Measurements from ENCODE around the gene PHC2. TPM values are rescaled to one million over a fixed set of nuclear protein-coding genes. Genes with fewer than 3 reads are reported as not detected.
A peak's percentile ranks its signal among the peaks of the same experiment; 100 is the strongest.

PHC2 gene
- total RNA-seq, 2 experiments from 2014 or later: 21.4 to 22.5 TPM

DNA sequence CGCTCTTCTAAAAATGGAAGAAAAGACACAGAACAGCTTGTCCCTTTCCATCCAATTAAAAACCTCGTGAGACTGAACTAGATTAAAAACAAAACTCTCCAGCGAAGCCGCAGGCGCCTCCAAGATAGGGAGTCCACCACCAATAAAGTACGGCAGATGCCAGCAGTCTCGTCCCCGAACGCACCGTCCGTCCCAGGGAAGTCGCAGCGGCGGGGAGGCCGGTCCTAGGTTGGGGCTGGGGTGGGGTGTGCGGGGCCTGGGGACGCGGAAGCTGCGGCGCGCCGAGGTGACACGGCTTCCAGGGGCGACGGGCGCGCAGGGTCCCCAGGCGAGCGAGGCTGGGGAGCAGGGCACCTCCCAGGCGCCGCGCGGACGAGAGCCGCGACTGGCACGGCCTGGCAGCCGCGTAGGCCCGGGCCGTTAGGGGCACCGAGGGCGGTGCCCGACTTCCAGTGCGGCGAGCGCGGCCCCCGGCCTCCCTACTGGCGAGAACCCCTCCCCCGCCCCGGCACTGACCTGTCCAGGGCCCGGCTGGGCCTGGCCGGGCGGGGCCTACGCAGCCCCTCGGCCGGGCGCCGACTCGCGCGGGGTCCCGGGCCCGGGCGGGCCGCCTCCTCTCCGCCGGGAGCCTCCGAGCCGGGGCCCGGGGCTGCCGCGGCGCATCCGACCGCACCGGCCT lies 81.7 kb downstream of the PHC2 start:
- Mint-ChIP-seq H3K36me3 (peaks cover 12% of the 10 kb centered on the region), H3K4me3 (peak overlapping the region; percentile 82), H3K27me3 (no peaks in the 10 kb centered on the region), H3K9me3 (no peaks in the 10 kb centered on the region), H3K4me1 (ENCODE audit: low read depth) (peaks cover 47% of the 10 kb centered on the region), H3K27ac (peak overlapping the region; percentile 88)
- POLR2A ChIA-PET: interaction anchor here (1.0 to 1.5 kb wide), 4 partner anchors 10 to 124 kb away, joined by 3 to 6 read pairs (median 4); partner anchors contain the start of gene ZSCAN20
- CTCF ChIA-PET: interaction anchor here (1.6 to 2.2 kb wide), 2 partner anchors 54 kb away, joined by 5 to 7 read pairs; no protein-coding TSS in a partner anchor
- DNase-seq: peak; percentile 62
- intact Hi-C loops (cut with micrococcal nuclease): loop anchor here (2.0 to 5.0 kb wide), 5 partner anchors 52 to 697 kb away; partner anchors contain the start of genes RBBP4, ZBTB8OS, ZNF362 and ZSCAN20

GRCh38 chr1:33348676-33349080 lies 82.2 kb downstream of the PHC2 start:
- ChIA-PET POLR2A (interaction anchor here (1.5 kb wide), 1 partner anchor 10 kb away, joined by 6 read pairs; no protein-coding TSS in a partner anchor), CTCF (interaction anchor here (2.2 kb wide), 1 partner anchor 53 kb away, joined by 5 read pairs; no protein-coding TSS in a partner anchor)
- Mint-ChIP-seq H3K4me3 (peak overlapping the region; percentile 82), H3K27ac (peak overlapping the region; percentile 88), H3K9me3 (no peaks in the 10 kb centered on the region), H3K36me3 (peaks cover 12% of the 10 kb centered on the region), H3K27me3 (no peaks in the 10 kb centered on the region), H3K4me1 (ENCODE audit: low read depth) (peaks cover 47% of the 10 kb centered on the region)
- intact Hi-C loops (cut with micrococcal nuclease): loop anchor here (2.0 to 5.0 kb wide), 5 partner anchors 51 to 696 kb away; partner anchors contain the start of genes RBBP4, ZBTB8OS, ZNF362 and ZSCAN20
- DNase-seq: peak; percentile 49

- no peak for DNase-seq
- ChIA-PET POLR2A (no interaction called here), CTCF (interaction anchor here (0.8 to 2.2 kb wide), 4 partner anchors 50 to 221 kb away, joined by 3 to 5 read pairs (median 4); no protein-coding TSS in a partner anchor)
- Mint-ChIP-seq H3K4me3 (peak overlapping the region; percentile 82), H3K27ac (peak overlapping the region; percentile 88), H3K36me3 (peaks cover 12% of the 10 kb centered on the region), H3K27me3 (no peaks in the 10 kb centered on the region), H3K9me3 (no peaks in the 10 kb centered on the region), H3K4me1 (ENCODE audit: low read depth) (peaks cover 47% of the 10 kb centered on the region)
- intact Hi-C loops (cut with micrococcal nuclease): loop anchor here (2.0 to 5.0 kb wide), 5 partner anchors 51 to 696 kb away; partner anchors contain the start of genes RBBP4, ZBTB8OS, ZNF362 and ZSCAN20
Observed at GRCh38 chr1:33348194-33348593, 82.7 kb downstream of the PHC2 start.

DNA sequence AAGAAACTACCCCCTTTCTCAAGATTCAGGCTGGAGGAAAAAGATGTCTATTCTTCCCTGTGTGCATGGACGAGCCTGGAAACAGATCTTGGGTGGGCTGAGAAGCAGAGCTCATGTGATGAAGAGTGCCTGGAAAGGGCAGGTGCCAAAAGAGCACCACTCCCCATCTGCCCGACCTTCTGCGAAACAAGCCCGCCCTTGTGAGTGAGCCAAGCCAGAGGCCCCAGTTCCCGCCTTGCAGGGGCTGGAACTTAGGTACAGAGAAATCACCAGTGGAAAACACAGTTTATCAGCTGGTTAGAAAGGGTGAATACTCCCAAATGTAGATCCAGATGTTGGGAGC lies 83.3 kb downstream of the PHC2 start:
- ChIA-PET POLR2A (no interaction called here), CTCF (interaction anchor here (0.8 to 2.2 kb wide), 4 partner anchors 50 to 220 kb away, joined by 3 to 5 read pairs (median 4); no protein-coding TSS in a partner anchor)
- H3K36me3 Mint-ChIP-seq: peaks cover 12% of the 10 kb centered on the region
- H3K4me1 Mint-ChIP-seq (ENCODE audit: low read depth): peaks cover 48% of the 10 kb centered on the region
- H3K27me3 Mint-ChIP-seq: no peaks in the 10 kb centered on the region
- no peak overlapping the region for H3K27ac Mint-ChIP-seq
- H3K4me3 Mint-ChIP-seq: peak overlapping the region; percentile 44
- no peak for DNase-seq
- intact Hi-C loops (cut with micrococcal nuclease): loop anchor here (5.0 kb wide), 4 partner anchors 50 to 695 kb away; partner anchors contain the start of genes RBBP4, ZBTB8OS and ZNF362
- H3K9me3 Mint-ChIP-seq: no peaks in the 10 kb centered on the region

- H3K9me3 Mint-ChIP-seq: no peaks in the 10 kb centered on the region
- peak overlapping the region; percentile 44 for H3K4me3 Mint-ChIP-seq
- POLR2A ChIA-PET: no interaction called here
- CTCF ChIA-PET: interaction anchor here (0.8 to 2.2 kb wide), 4 partner anchors 49 to 220 kb away, joined by 3 to 5 read pairs (median 4); no protein-coding TSS in a partner anchor
- intact Hi-C loops (cut with micrococcal nuclease): loop anchor here (5.0 kb wide), 4 partner anchors 50 to 695 kb away; partner anchors contain the start of genes RBBP4, ZBTB8OS and ZNF362
- H3K4me1 Mint-ChIP-seq (ENCODE audit: low read depth): peaks cover 53% of the 10 kb centered on the region
- H3K27ac Mint-ChIP-seq: peak overlapping the region; percentile 11
- no peaks in the 10 kb centered on the region for H3K27me3 Mint-ChIP-seq
- H3K36me3 Mint-ChIP-seq: peaks cover 12% of the 10 kb centered on the region
- DNase-seq: peak; percentile 20
Observed at GRCh38 chr1:33346927-33347649, 83.8 kb downstream of the PHC2 start.

GRCh38 chr1:33346533-33346926 lies 84.4 kb downstream of the PHC2 start:
- H3K27me3 Mint-ChIP-seq: no peaks in the 10 kb centered on the region
- DNase-seq: no peak
- no peak overlapping the region for H3K27ac Mint-ChIP-seq
- H3K4me3 Mint-ChIP-seq: no peak overlapping the region
- peaks cover 53% of the 10 kb centered on the region for H3K4me1 Mint-ChIP-seq (ENCODE audit: low read depth)
- H3K9me3 Mint-ChIP-seq: no peaks in the 10 kb centered on the region
- POLR2A ChIA-PET: no interaction called here
- H3K36me3 Mint-ChIP-seq: peaks cover 12% of the 10 kb centered on the region
- CTCF ChIA-PET: no interaction called here
- intact Hi-C loops (cut with micrococcal nuclease): loop anchor here (5.0 kb wide), 4 partner anchors 49 to 694 kb away; partner anchors contain the start of genes RBBP4, ZBTB8OS and ZNF362

- POLR2A ChIA-PET: no interaction called here
- Mint-ChIP-seq H3K27me3 (no peaks in the 10 kb centered on the region), H3K36me3 (peaks cover 12% of the 10 kb centered on the region), H3K4me1 (ENCODE audit: low read depth) (peaks cover 46% of the 10 kb centered on the region), H3K27ac (no peak overlapping the region), H3K9me3 (no peaks in the 10 kb centered on the region), H3K4me3 (no peak overlapping the region)
- DNase-seq: no peak
- intact Hi-C loops (cut with micrococcal nuclease): loop anchor here (5.0 kb wide), 4 partner anchors 48 to 693 kb away; partner anchors contain the start of genes RBBP4, ZBTB8OS and ZNF362
- CTCF ChIA-PET: no interaction called here
Observed at GRCh38 chr1:33344896-33345560, 85.9 kb downstream of the PHC2 start.

DNA sequence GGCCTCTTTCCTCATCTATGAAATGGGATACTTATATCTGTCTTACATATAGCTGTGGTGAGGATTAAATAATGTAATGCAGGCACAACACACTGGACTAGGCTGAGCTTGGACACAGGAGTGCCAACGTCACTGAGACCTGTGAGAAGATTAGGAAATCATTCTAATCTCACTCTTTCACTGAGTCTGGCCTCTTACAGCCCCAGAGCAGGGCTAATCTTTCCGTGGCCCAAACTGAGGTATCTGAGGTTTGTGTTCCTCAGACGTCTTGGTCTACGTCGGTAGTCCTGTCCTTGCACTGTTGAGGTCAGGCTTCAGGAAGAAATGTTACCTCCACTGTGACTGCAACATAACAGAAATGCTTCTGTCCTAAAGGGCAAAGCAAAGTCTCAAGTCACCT lies 87.4 kb downstream of the PHC2 start:
- no peak overlapping the region for H3K4me3 Mint-ChIP-seq
- H3K9me3 Mint-ChIP-seq: no peaks in the 10 kb centered on the region
- intact Hi-C loops (cut with micrococcal nuclease): no loop called here
- peaks cover 12% of the 10 kb centered on the region for H3K36me3 Mint-ChIP-seq
- ChIA-PET POLR2A (no interaction called here), CTCF (no interaction called here)
- no peak overlapping the region for H3K27ac Mint-ChIP-seq
- DNase-seq: no peak
- peaks cover 53% of the 10 kb centered on the region for H3K4me1 Mint-ChIP-seq (ENCODE audit: low read depth)
- no peaks in the 10 kb centered on the region for H3K27me3 Mint-ChIP-seq

GRCh38 chr1:33342041-33342723 lies 88.7 kb downstream of the PHC2 start:
- H3K4me1 Mint-ChIP-seq (ENCODE audit: low read depth): peaks cover 42% of the 10 kb centered on the region
- POLR2A ChIA-PET: interaction anchor here (1.1 kb wide), 1 partner anchor 13 kb away, joined by 4 read pairs; no protein-coding TSS in a partner anchor
- no peak overlapping the region for H3K27ac Mint-ChIP-seq
- DNase-seq: no peak
- no peaks in the 10 kb centered on the region for H3K9me3 Mint-ChIP-seq
- no peaks in the 10 kb centered on the region for H3K27me3 Mint-ChIP-seq
- intact Hi-C loops (cut with micrococcal nuclease): no loop called here
- CTCF ChIA-PET: interaction anchor here (1.6 kb wide), 1 partner anchor 47 kb away, joined by 5 read pairs; no protein-coding TSS in a partner anchor
- no peak overlapping the region for H3K4me3 Mint-ChIP-seq
- peaks cover 7% of the 10 kb centered on the region for H3K36me3 Mint-ChIP-seq

GRCh38 chr1:33341190-33341589 lies 89.7 kb downstream of the PHC2 start:
- H3K4me3 Mint-ChIP-seq: no peak overlapping the region
- POLR2A ChIA-PET: no interaction called here

GRCh38 chr1:33339413-33339812 lies 91.5 kb downstream of the PHC2 start:
- CTCF ChIA-PET: interaction anchor here (0.9 to 2.2 kb wide), 2 partner anchors 42 to 44 kb away, joined by 3 to 10 read pairs; no protein-coding TSS in a partner anchor

More at GRCh38 chr1:33341190-33341589, 89.7 kb downstream of the PHC2 start:
- intact Hi-C loops (cut with micrococcal nuclease): no loop called here
- Mint-ChIP-seq H3K4me1 (ENCODE audit: low read depth) (peaks cover 32% of the 10 kb centered on the region), H3K9me3 (no peaks in the 10 kb centered on the region), H3K27ac (no peak overlapping the region), H3K36me3 (peaks cover 2% of the 10 kb centered on the region), H3K27me3 (no peaks in the 10 kb centered on the region)
- DNase-seq: no peak
- CTCF ChIA-PET: interaction anchor here (1.6 kb wide), 1 partner anchor 46 kb away, joined by 5 read pairs; no protein-coding TSS in a partner anchor

More at GRCh38 chr1:33339413-33339812, 91.5 kb downstream of the PHC2 start:
- intact Hi-C loops (cut with micrococcal nuclease): no loop called here
- H3K27me3 Mint-ChIP-seq: no peaks in the 10 kb centered on the region
- no peaks in the 10 kb centered on the region for H3K9me3 Mint-ChIP-seq
- H3K36me3 Mint-ChIP-seq: peaks cover 5% of the 10 kb centered on the region
- H3K4me1 Mint-ChIP-seq (ENCODE audit: low read depth): peaks cover 26% of the 10 kb centered on the region
- H3K4me3 Mint-ChIP-seq: no peak overlapping the region
- H3K27ac Mint-ChIP-seq: no peak overlapping the region
- no peak for DNase-seq
- POLR2A ChIA-PET: interaction anchor here (2.0 kb wide), 1 partner anchor 10 kb away, joined by 6 read pairs; no protein-coding TSS in a partner anchor
